ENCODE data around the gene RDX. TPM values are rescaled to one million over a fixed set of nuclear protein-coding genes. Genes with fewer than 3 reads are reported as not detected.

Gene RDX
- total and polyA plus RNA-seq, 10 of the 15 experiments (the other 5 are each of a cell fraction or from before 2014, with no cell fraction given) = 24.6 to 62.2 (median 47.8) TPM

GRCh38 chr11:110295531-110296225, 736 bp downstream of the RDX start (continued):
- peak; percentile 55; the same call in 1 of the 2 replicates for TF ChIP-seq RELB (IDR thresholded peaks at IDR 0.05; ENCODE audit: low read depth)
- TF ChIP-seq RUNX3 (IDR thresholded peaks at IDR 0.05; ENCODE audit: low read length) = peak; percentile 73
- no peak for TF ChIP-seq WRNIP1 (IDR thresholded peaks at IDR 0.05; ENCODE audit: borderline replicate concordance, low read depth, low read length)
- peak; percentile 81 for TF ChIP-seq PAX5 (IDR thresholded peaks at IDR 0.05; ENCODE audit: borderline replicate concordance, low read depth, low read length)
- no peak for TF ChIP-seq ZBED1 (IDR thresholded peaks at IDR 0.05; ENCODE audit: borderline replicate concordance)
- TF ChIP-seq MEF2B (IDR thresholded peaks at IDR 0.05; ENCODE audit: partially characterized antibody, poor library complexity, severe bottlenecking) = peak; percentile 9
- TF ChIP-seq SREBF1 (IDR thresholded peaks at IDR 0.05; ENCODE audit: low read length) = no peak
- no peak for TF ChIP-seq LARP7 (IDR thresholded peaks at IDR 0.05)
- peak; percentile 42; the same call in 1 of the 2 replicates for TF ChIP-seq EED (IDR thresholded peaks at IDR 0.05; ENCODE audit: low read depth)
- TF ChIP-seq HDAC2 (IDR thresholded peaks at IDR 0.05) = 0 out of 2 replicates have a peak, but pooled peaks have one; percentile 23
- TF ChIP-seq POLR2A (IDR thresholded peaks at IDR 0.05; ENCODE audit: low read depth, low read length) = peak; percentile 18; the same call in 1 of the 2 replicates
- TF ChIP-seq FOXK2 (IDR thresholded peaks at IDR 0.05) = no peak
- peak; percentile 25 to 26; a peak in 1 of 4 replicates for TF ChIP-seq EP300 (IDR thresholded peaks at IDR 0.05; ENCODE audit: borderline replicate concordance in 1 of 2, control insufficient read depth in 1 of 2, low read depth in 2 of 2, low read length in 2 of 2)
- no peak for TF ChIP-seq RAD21 (IDR thresholded peaks at IDR 0.05; ENCODE audit: insufficient read depth, low read depth, low read length)
- no peak for TF ChIP-seq NR2C1 (IDR thresholded peaks at IDR 0.05)
- no peak for TF ChIP-seq ZBTB4 (CRISPR knock-in tag; IDR thresholded peaks at IDR 0.05)
- no peak for TF ChIP-seq POU2F2 (IDR thresholded peaks at IDR 0.05; ENCODE audit: borderline replicate concordance, low read depth, low read length)
- TF ChIP-seq TAF1 (IDR thresholded peaks at IDR 0.05; ENCODE audit: borderline replicate concordance, low read depth, low read length) = peak; percentile 17; the same call in 1 of the 2 replicates
- no peak for TF ChIP-seq DPF2 (IDR thresholded peaks at IDR 0.05)
- TF ChIP-seq TCF7 (IDR thresholded peaks at IDR 0.05; ENCODE audit: borderline replicate concordance) = no peak
- no peak for TF ChIP-seq EZH2 (IDR thresholded peaks at IDR 0.05; ENCODE audit: borderline replicate concordance, control insufficient read depth, low read depth, low read length)
- TF ChIP-seq CBFB (IDR thresholded peaks at IDR 0.05; ENCODE audit: low read depth) = no peak
- no peak for TF ChIP-seq ATF7 (IDR thresholded peaks at IDR 0.05; ENCODE audit: low read depth)
- no peak for TF ChIP-seq ZSCAN29 (IDR thresholded peaks at IDR 0.05)
- TF ChIP-seq USF1 (IDR thresholded peaks at IDR 0.05; ENCODE audit: borderline replicate concordance, extremely low read length, insufficient read depth, low read depth, low read length) = no peak
- no peak for TF ChIP-seq MTA2 (IDR thresholded peaks at IDR 0.05; ENCODE audit: low read depth)
- no peak for TF ChIP-seq BMI1 (IDR thresholded peaks at IDR 0.05; ENCODE audit: borderline replicate concordance)
- TF ChIP-seq TBL1XR1 (IDR thresholded peaks at IDR 0.05; ENCODE audit: low read depth, low read length) = no peak
